NK-92 (cell line): ENCODE measurements around the gene TRIP6.

Experiments
- DNase-seq: peaks from one replicate; lab custom pipeline; 2025; ENCODE audit not compliant: unreplicated experiment; lab: John Stamatoyannopoulos, UW

Gene TRIP6

GRCh38 chr7:100888988-100889750, 22.0 kb downstream of the TRIP6 start, which contains the start of gene UFSP1:
Gene UFSP1, minus strand, starts transcription at chr7:100889715. Its CDS starts 444 bp downstream, at chr7:100889271.
- DNase-seq, result no peak

GRCh38 chr7:100890653-100891567, 23.7 kb downstream of the TRIP6 start:
- no peak for DNase-seq

GRCh38 chr7:100891568-100892247, 24.5 kb downstream of the TRIP6 start:
- no peak for DNase-seq

- DNase-seq, result no peak
Observed at GRCh38 chr7:100892364-100893317, 25.5 kb downstream of the TRIP6 start.

GRCh38 chr7:100893318-100893895, 26.2 kb downstream of the TRIP6 start:
- DNase-seq, result no peak

- no peak for DNase-seq
Observed at GRCh38 chr7:100893910-100894721, 26.9 kb downstream of the TRIP6 start.

GRCh38 chr7:100894860-100895700, 27.9 kb downstream of the TRIP6 start:
- DNase-seq, result no peak

GRCh38 chr7:100895701-100895955, 28.4 kb downstream of the TRIP6 start, which contains the start of gene ACHE:
Gene ACHE, minus strand, starts transcription at chr7:100895888. Its CDS starts 1,656 bp downstream, at chr7:100894232.
- no peak for DNase-seq

- no peak for DNase-seq
Observed at GRCh38 chr7:100895956-100896731, 29.0 kb downstream of the TRIP6 start.

DNA sequence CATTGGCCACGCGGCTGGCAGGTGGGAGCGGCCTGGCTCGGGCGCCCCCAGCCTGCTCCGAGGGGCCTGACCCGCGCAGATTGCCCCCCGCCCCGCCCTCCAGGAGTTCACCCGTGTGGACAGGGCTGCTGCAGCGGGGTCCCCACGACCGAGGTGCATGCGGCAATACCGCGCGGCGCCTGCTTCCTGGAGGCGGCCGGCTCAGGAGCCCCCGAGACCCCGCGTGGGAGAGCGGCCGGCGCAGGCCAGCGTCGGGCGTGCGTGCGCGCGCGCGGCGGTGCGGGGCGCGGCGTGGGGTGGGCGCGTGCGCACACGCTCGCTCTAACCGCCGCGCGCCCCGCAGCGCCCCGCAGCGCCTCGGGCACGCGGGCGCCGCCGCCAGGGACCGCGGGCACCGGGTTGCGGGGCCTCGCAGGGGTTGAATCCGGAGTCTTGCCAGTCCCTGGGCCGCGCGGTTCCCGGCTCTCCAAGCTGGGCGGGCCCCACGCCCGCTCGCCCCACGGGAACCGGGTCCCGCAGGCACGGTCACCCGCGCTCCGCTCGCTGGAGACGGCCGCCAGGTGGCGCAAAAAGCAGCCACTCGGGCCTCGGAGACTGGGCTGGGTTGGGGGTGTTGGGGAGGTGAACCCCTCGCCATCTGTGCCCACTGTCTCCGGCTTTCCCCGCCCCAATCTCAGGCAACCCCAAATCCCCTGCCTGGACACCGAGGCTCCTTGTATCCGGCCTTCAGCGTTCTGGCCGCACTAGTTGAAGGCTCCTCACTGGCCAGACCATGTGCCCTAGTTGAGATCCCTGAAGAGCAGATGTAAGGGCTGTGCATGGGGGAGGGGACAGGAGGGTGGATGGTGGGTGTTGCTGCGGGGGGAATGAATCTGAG, 29.8 kb downstream of the TRIP6 start:
- DNase-seq, result no peak

DNA sequence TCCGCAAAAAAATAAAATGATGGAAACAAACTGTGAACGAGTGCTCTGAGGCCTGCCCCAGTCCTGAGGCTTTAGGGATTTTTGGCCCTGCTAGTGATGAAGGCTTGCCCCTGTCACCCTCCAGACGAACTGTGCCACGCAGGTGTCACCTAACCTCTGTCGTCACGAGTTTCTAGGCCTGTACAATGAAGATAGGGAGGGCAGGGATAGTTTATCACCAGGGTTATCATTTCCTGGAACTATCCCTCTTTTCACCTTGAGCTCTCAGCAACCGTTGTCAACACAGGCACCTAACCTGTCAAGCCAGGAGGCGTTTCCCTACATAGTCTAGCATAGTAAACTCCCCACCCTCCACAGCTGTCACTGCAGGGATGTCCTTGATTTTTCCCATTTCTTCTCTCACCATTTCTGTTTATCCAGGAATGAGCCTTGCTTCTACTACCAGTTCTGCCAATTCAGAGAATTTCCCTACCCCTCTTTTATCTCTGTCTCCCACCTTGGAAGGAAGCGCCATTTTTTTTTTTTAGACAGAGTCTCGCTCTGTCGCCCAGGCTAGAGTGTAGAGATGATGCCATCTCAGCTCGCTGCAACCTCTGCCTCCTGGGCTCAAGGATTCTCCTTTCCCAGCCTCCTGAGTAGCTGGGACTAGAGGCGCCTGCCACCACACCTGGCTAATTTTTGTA, 30.7 kb downstream of the TRIP6 start:
- DNase-seq, result no peak

DNA sequence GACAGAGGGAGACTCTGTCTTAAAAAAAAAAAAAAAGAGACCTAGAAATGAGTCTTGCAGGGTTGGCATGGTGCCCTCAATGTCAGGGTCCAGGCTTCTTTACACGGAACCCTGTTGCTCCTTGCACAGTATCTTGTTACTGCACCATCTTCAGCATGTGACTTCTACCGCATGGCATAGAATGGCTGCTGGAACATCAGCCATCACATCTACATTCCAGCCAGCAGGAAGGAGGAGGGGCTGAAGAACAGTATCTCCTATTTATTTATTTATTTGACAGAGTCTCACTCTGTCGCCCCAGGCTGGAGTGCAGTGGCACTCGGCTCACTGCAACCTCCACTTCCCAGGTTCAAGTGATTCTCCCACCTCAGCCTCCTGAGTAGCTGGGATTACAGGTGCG, 32.2 kb downstream of the TRIP6 start:
- no peak for DNase-seq

DNA sequence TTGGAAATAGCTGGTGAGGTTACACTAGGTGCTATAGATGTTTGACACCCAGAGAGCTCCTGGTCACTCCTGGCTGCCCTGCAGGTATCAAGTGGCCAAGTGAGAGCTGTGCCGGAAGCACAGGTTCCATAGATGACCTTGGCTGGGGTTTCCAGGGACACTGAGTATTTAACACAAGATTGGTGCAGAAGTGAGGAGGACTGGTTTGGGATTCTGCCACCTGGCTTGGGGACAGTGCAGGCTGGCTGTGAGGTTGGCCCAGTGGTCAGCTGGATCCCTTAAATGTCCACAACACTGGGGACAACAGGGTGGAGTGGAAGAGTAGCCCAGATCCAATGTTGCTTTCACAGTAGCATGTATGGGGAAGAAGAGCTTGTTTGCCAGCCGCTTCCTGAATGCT, 33.8 kb downstream of the TRIP6 start:
- DNase-seq, result no peak

GRCh38 chr7:100901921-100902332, 34.7 kb downstream of the TRIP6 start:
- no peak for DNase-seq

DNA sequence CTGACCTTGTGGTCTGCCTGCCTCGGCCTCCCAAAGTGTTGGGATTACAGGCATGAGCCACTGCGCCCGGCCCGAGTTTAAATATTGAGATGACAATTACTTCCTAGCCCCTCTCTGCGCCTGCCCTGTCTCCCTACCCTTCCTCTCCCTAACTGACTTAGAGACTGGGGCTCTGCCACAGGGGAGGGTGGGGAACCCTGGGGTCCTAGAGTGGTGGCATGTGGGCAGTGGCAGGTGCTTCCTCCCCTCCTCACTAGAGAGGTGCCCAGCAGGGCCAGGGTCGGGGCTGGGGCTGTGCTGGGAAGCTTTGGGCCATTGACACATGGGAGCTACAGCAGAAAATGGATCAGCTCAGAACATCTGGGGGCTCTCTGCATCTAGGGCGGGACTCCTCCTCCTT, 35.5 kb downstream of the TRIP6 start:
- no peak for DNase-seq

DNA sequence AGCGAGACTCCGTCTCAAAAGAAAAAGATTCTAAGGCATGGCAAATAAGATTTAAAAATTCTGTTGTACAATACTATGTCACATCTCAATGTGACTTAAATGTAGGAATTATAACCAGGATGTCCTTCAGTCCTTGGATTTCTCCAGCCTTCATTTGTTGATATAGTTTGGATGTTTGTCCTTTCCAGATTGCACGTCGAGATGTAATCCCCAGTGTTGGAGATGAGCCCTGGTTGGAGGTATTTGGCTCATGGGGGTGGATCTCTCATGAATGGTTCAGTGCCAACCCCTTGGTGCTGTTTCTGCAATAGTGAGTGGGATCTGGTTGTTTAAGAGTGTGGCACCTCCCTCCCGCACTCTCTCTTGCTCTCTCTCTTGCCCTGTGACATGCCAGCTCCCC, 41.3 kb downstream of the TRIP6 start:
- no peak for DNase-seq
